Adrenal gland (tissue), 12 donors: ENCODE measurements around the gene ZFYVE19. TPM values are rescaled to one million over a fixed set of nuclear protein-coding genes. Genes with fewer than 3 reads are reported as not detected.

Experiments used
- DNase-seq, 7 donors: peaks; one replicate each; pipeline ENCODE4 v3.0.0-alpha.2; 2019 to 2020
- H3K27ac ChIP-seq, 5 donors: fragments of 200-600 bp; sonication (generic) in 4 of 5; 1 replicate in 3 of 5; 2 replicates in 2 of 5; pipeline versions ENCODE4 v1.5.1 to v1.8.0; 2016 to 2020; ENCODE audit warnings: mild to moderate bottlenecking in 1 of 5
- H3K27me3 ChIP-seq: fragments of 200-600 bp; 2 replicates; pipeline ENCODE4 v1.8.0; 2021
- H3K36me3 ChIP-seq, 2 donors: fragments of 200-600 bp; replicated peaks in 1 of 2; 1 replicate in 1 of 2; 2 replicates in 1 of 2; pipeline versions ENCODE4 v1.5.1 to v1.8.0; 2018 to 2022
- H3K4me1 ChIP-seq, 2 donors: fragments of 200-600 bp; replicated peaks in 1 of 2; 1 replicate in 1 of 2; 2 replicates in 1 of 2; pipeline versions ENCODE4 v1.5.1 to v1.8.0; 2018 to 2021
- H3K4me3 ChIP-seq, 4 donors: fragments of 200-600 bp; sonication (generic) in 3 of 4; one replicate each; pipeline ENCODE4 v1.5.1; 2016 to 2018
- H3K9me3 ChIP-seq, 3 donors: fragments of 200-600 bp; sonication (generic) in 1 of 3; replicated peaks in 1 of 3; 1 replicate in 2 of 3; 2 replicates in 1 of 3; pipeline versions ENCODE4 v1.5.1 to v1.8.0; 2016 to 2021
- CTCF ChIP-seq, 6 experiments: fragments of 450-650 bp in 4 of 6; fragments of 200-600 bp in 2 of 6; sonication (generic) in 1 of 6; IDR thresholded peaks; 1 replicate in 5 of 6; 2 replicates in 1 of 6; pipeline versions ENCODE4 v1.5.1 to v1.8.0; 2016 to 2021; ENCODE audit warnings: antibody characterized with exemption in 6 of 6, mild to moderate bottlenecking in 2 of 6, moderate library complexity in 1 of 6
- POLR2A ChIP-seq, 2 donors: fragments of 450-650 bp; IDR thresholded peaks; one replicate each; pipeline ENCODE4 v1.6.1; 2017; ENCODE audit warnings: antibody characterized with exemption in 2 of 2, mild to moderate bottlenecking in 2 of 2, moderate library complexity in 1 of 2
- WGBS, 4 donors: extraction: QIAGEN DNeasy Blood & Tissue Kit in 2 of 4; methylation state at CpG; one replicate each; pipeline versions ENCODE4 v1.1.5 to v1.1.7; 2013 to 2017; 5-methylcytosine and 5-hydroxymethylcytosine counted together
- intact Hi-C, 2 donors: fragments of 100-400 bp; cut with DNase I; formaldehyde crosslinking; loops; one replicate each; pipeline versions ENCODE4 v1.14.1 to v1.15.0; 2022 to 2023
- polyA plus RNA-seq, 3 donors: library from polyadenylated mRNA; stranded (reverse); fragments of 200-250 nt in 2 of 3; fragments of 350-450 nt in 1 of 3; fragmentation: Illumina TruSeq in 1 of 3; extraction: RNeasy Lipid Tissue Mini Kit (QIAGEN cat#74804) in 1 of 3; gene quantifications; one replicate each; pipeline ENCODE4 v1.2.3, GENCODE V29; 2013 to 2014
- total RNA-seq, 9 donors: library from RNA; depleted of rRNA in 4 of 9; stranded (reverse); fragments of >200 nt in 4 of 9; fragments of 120-200 nt in 1 of 9; fragmentation: NEBNext Ultra II Directional in 1 of 9; extraction: Animal tissue kit (Norgen Biotek cat#: 25700) in 1 of 9; gene quantifications; one replicate each; pipeline versions ENCODE4 v1.1.0 to v1.2.4, GENCODE V29; 2013 to 2023
- donor health status: healthy with polysubstance abuse.
- donor health status: Bipolar disorder and iron deficiency.
- donor health status: DM: yes; HTN: yes; CAD: no.
- donor health status: DM: no; HTN: no; CAD: no.
- donor health status: DM: no; HTN: no; CAD: no.
- donor health status: DM: yes; HTN: yes; CAD: no.

Gene ZFYVE19
- total and polyA plus RNA-seq, 12 donors: 11.0 to 35.1 (median 24.7) TPM

GRCh38 chr15:40787344-40787841, 19.5 kb upstream of the ZFYVE19 start:
- H3K27ac ChIP-seq: no peak overlapping the region
- no peak for DNase-seq
- no peaks in the 10 kb centered on the region for H3K9me3 ChIP-seq
- peaks cover 0 to 20% of the 10 kb centered on the region in 2 donors for H3K4me1 ChIP-seq
- H3K36me3 ChIP-seq: no peaks in the 10 kb centered on the region
- H3K4me3 ChIP-seq: no peak overlapping the region
- no peaks in the 10 kb centered on the region for H3K27me3 ChIP-seq
- intact Hi-C loops: loop anchor here in 1 of 2 donors (10.0 kb wide), 1 partner anchor 107 kb away; the partner anchor contains the start of gene VPS18
- TF ChIP-seq POLR2A (IDR thresholded peaks at IDR 0.05) (no peak), CTCF (IDR thresholded peaks at IDR 0.05) (no peak)
- 41 to 72% (median 45%) methylated on average over 3 to 4 of the region's 4 CpGs for WGBS, 4 donors

GRCh38 chr15:40787991-40788390, 18.9 kb upstream of the ZFYVE19 start:
- H3K36me3 ChIP-seq: no peaks in the 10 kb centered on the region
- WGBS, 4 donors: 78 to 90% (median 80%) methylated on average over 6 of the region's 6 CpGs
- TF ChIP-seq CTCF (IDR thresholded peaks at IDR 0.05): no peak
- TF ChIP-seq POLR2A (IDR thresholded peaks at IDR 0.05): no peak
- no peak overlapping the region for H3K27ac ChIP-seq
- no peaks in the 10 kb centered on the region for H3K9me3 ChIP-seq
- intact Hi-C loops: loop anchor here in 1 of 2 donors (10.0 kb wide), 1 partner anchor 107 kb away; the partner anchor contains the start of gene VPS18
- no peak for DNase-seq
- H3K4me1 ChIP-seq: peaks cover 0 to 20% of the 10 kb centered on the region in 2 donors
- no peaks in the 10 kb centered on the region for H3K27me3 ChIP-seq
- no peak overlapping the region for H3K4me3 ChIP-seq

- Histone ChIP-seq H3K27me3 (no peaks in the 10 kb centered on the region), H3K4me1 (peaks cover 4 to 25% of the 10 kb centered on the region in 2 donors), H3K9me3 (no peaks in the 10 kb centered on the region), H3K36me3 (no peaks in the 10 kb centered on the region), H3K27ac (no peak overlapping the region), H3K4me3 (no peak overlapping the region)
- no peak for DNase-seq
- TF ChIP-seq CTCF (IDR thresholded peaks at IDR 0.05) (no peak), POLR2A (IDR thresholded peaks at IDR 0.05) (no peak)
- WGBS, 4 donors: 79 to 90% (median 83%) methylated on average over 5 of the region's 5 CpGs
- intact Hi-C loops: loop anchor here in 1 of 2 donors (10.0 kb wide), 1 partner anchor 106 kb away; the partner anchor contains the start of gene VPS18
Measured at GRCh38 chr15:40789119-40789518, 17.8 kb upstream of the ZFYVE19 start.

- TF ChIP-seq POLR2A (IDR thresholded peaks at IDR 0.05): no peak
- TF ChIP-seq CTCF (IDR thresholded peaks at IDR 0.05): no peak
- no peak for DNase-seq
- Histone ChIP-seq H3K4me3 (no peak overlapping the region), H3K36me3 (no peaks in the 10 kb centered on the region), H3K27ac (peak overlapping the region in 3 of 5 donors; percentile 26 to 53 (median 53)), H3K9me3 (no peaks in the 10 kb centered on the region), H3K27me3 (no peaks in the 10 kb centered on the region), H3K4me1 (peaks cover 4 to 26% of the 10 kb centered on the region in 2 donors)
- intact Hi-C loops: loop anchor here in 1 of 2 donors (10.0 kb wide), 1 partner anchor 105 kb away; the partner anchor contains the start of gene VPS18
- 94 to 98% (median 97%) methylated on average over 8 of the region's 8 CpGs for WGBS, 4 donors
Measured at GRCh38 chr15:40789999-40790398, 16.9 kb upstream of the ZFYVE19 start.
